Measurements from ENCODE around the gene NEO1.

- TF ChIP-seq CTCF (IDR thresholded peaks at IDR 0.05; ENCODE audit: borderline replicate concordance, extremely low read depth, low read length, poor library complexity, severe bottlenecking) (no peak), EZH2 (IDR thresholded peaks at IDR 0.05; ENCODE audit: borderline replicate concordance, low read depth, low read length, severe bottlenecking) (no peak)
Measured at GRCh38 chr15:73264881-73265280, 212.6 kb downstream of the NEO1 start.
